SU-DHL-6 (cell line): ENCODE results near the gene ROBO2.
A peak's percentile ranks its signal among the peaks of the same experiment; 100 is the strongest.

Source experiments
- H2AFZ ChIP-seq: fragments of 200-600 bp; sonication (generic); 2 replicates; pipeline ENCODE4 v1.6.1; 2014; ENCODE audit warnings: low read depth, mild to moderate bottlenecking, moderate library complexity, mixed read lengths, antibody characterized with exemption, low read length; ENCODE audit not compliant: severe bottlenecking
- H3F3A ChIP-seq: fragments of 200-600 bp; shearing (Covaris generic); 2 replicates; pipeline ENCODE4 v1.6.0; 2016; ENCODE audit warnings: antibody characterized with exemption, mild to moderate bottlenecking; ENCODE audit not compliant: insufficient read depth
- H3K27ac ChIP-seq: fragments of 200-600 bp; sonication (generic); 2 replicates; pipeline ENCODE4 v1.5.1; 2016; ENCODE audit warnings: low read depth, mild to moderate bottlenecking, low read length, moderate library complexity, mixed read lengths
- H3K27me3 ChIP-seq: fragments of 200-600 bp; sonication (generic), shearing (Covaris generic); 2 replicates; pipeline ENCODE4 v1.6.0; 2014; ENCODE audit warnings: mild to moderate bottlenecking, low read length
- H3K36me3 ChIP-seq: fragments of 200-600 bp; sonication (generic); 2 replicates; pipeline ENCODE4 v1.6.1; 2014; ENCODE audit warnings: mild to moderate bottlenecking, low read length, mixed read lengths
- H3K4me2 ChIP-seq: fragments of 300-600, 200-600 bp; shearing (Covaris generic), sonication (generic); 2 replicates; pipeline ENCODE4 v1.6.0; 2014; ENCODE audit warnings: low read length, low read depth, mild to moderate bottlenecking; ENCODE audit not compliant: poor library complexity, severe bottlenecking
- H3K4me3 ChIP-seq: fragments of 200-600 bp; sonication (generic); 2 replicates; pipeline ENCODE4 v1.5.1; 2014; ENCODE audit warnings: antibody characterized with exemption, low read length, mild to moderate bottlenecking, mixed read lengths; ENCODE audit not compliant: insufficient read depth, poor library complexity, severe bottlenecking
- H3K79me2 ChIP-seq: fragments of 200-600 bp; sonication (generic); 2 replicates; pipeline ENCODE4 v1.6.1; 2014; ENCODE audit warnings: mild to moderate bottlenecking, low read length, moderate library complexity; ENCODE audit not compliant: insufficient read depth
- H3K9ac ChIP-seq: fragments of 200-600 bp; sonication (generic); 2 replicates; pipeline ENCODE4 v1.7.0; 2014; ENCODE audit warnings: mild to moderate bottlenecking, low read length
- H3K9me2 ChIP-seq: fragments of 200-600 bp; sonication (generic); replicated peaks from 2 replicates; pipeline ENCODE4 v1.6.1; 2014; ENCODE audit warnings: low read length; ENCODE audit not compliant: insufficient read depth
- H3K9me3 ChIP-seq: fragments of 200-600 bp; sonication (generic); 2 replicates; pipeline ENCODE4 v1.6.1; 2014; ENCODE audit warnings: low read length, mixed read lengths; ENCODE audit not compliant: insufficient read depth
- H4K20me1 ChIP-seq: fragments of 200-600 bp; sonication (generic); 2 replicates; pipeline ENCODE4 v1.6.1; 2014; ENCODE audit warnings: low read depth, mild to moderate bottlenecking, antibody characterized with exemption, low read length, moderate library complexity, mixed read lengths
- CTCF ChIP-seq: fragments of 200-600 bp; sonication (generic); IDR thresholded peaks from one replicate; pipeline ENCODE4 v1.5.1; 2017; ENCODE audit warnings: antibody characterized with exemption, mild to moderate bottlenecking, low read length, moderate library complexity; ENCODE audit not compliant: insufficient read depth, poor library complexity, severe bottlenecking
- EZH2phosphoT487 ChIP-seq: fragments of 200-600 bp; sonication (generic), shearing (Covaris generic); conservative IDR thresholded peaks from 2 replicates; pipeline ENCODE4 v1.6.1; 2018; ENCODE audit warnings: mild to moderate bottlenecking, antibody characterized with exemption, low read length, moderate library complexity, mixed read lengths

Gene ROBO2

DNA sequence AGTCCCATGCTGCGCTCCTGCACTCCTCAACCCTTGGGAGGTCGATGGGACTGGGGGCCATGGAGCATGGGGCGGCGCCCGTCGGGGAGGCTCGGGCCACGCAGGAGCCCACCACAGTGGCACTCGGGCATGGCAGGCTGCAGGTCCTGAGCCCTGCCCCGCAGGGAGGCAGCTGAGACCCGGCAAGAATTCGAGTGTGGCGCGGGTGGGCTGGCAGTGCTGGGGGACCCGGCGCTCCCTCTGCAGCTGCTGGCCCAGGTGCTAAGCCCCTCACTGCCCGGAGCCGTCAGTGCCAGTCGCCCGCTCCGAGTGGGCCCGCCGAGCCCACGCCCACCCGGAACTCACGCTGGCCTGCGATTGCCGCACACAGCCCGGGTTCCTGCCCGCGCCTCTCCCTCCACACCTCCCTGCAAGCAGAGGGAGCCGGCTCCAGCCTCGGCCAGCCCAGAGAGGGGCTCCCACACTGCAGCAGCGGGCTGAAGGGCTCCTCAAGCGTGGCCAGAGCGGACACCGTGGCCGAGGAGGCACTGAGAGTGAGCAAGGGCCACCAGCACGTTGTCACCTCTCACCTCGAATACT, 200.3 kb downstream of the ROBO2 start:
- Histone ChIP-seq H3K27me3 (no peaks in the 10 kb centered on the region), H3F3A (0 out of 2 replicates have a peak, but pooled peaks cover 5% of the 10 kb centered on the region), H3K4me2 (no peak overlapping the region), H3K27ac (no peak overlapping the region), H3K9ac (no peak overlapping the region), H3K9me2 (no peaks in the 10 kb centered on the region), H3K36me3 (no peaks in the 10 kb centered on the region), H3K4me3 (no peak overlapping the region), H4K20me1 (no peaks in the 10 kb centered on the region), H3K79me2 (no peaks in the 10 kb centered on the region), H2AFZ (peak overlapping the region; percentile 51), H3K9me3 (no peaks in the 10 kb centered on the region)
- no peak for TF ChIP-seq CTCF
- no peak for TF ChIP-seq EZH2phosphoT487

- Histone ChIP-seq H3K79me2 (no peaks in the 10 kb centered on the region), H3K9me3 (no peaks in the 10 kb centered on the region), H4K20me1 (no peaks in the 10 kb centered on the region), H3F3A (0 out of 2 replicates have a peak, but pooled peaks cover 5% of the 10 kb centered on the region), H3K4me2 (peak overlapping the region; percentile 46), H3K36me3 (no peaks in the 10 kb centered on the region), H2AFZ (peak overlapping the region; percentile 7), H3K9me2 (no peaks in the 10 kb centered on the region), H3K27me3 (no peaks in the 10 kb centered on the region), H3K9ac (peak overlapping the region; percentile 39), H3K27ac (peak overlapping the region; percentile 67), H3K4me3 (no peak overlapping the region)
- TF ChIP-seq CTCF (no peak), EZH2phosphoT487 (no peak)
Observed at GRCh38 chr3:77242371-77242770, 202.5 kb downstream of the ROBO2 start.

DNA sequence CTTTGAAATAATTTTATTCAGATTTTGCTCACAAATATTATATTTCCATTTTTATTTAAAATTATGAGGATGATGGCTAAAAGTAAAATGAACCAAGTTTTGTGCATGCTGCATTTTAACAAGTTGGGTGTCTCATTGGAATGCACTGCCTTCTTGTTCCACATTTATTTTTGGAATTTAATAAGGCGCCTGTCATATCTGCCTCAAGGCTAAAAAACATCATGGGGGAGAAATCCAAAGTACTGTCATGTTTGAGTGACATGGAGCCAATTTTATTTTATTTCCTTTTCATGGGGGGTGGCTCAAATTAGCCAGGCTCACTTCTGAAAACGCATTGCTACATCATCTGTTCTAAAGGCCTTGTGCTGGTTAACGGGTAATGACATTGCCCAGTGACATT, 205.1 kb downstream of the ROBO2 start:
- Histone ChIP-seq H2AFZ (peak overlapping the region; percentile 36), H3K9ac (no peak overlapping the region), H3K9me3 (no peaks in the 10 kb centered on the region)

More for the DNA sequence above, 205.1 kb downstream of the ROBO2 start:
- Histone ChIP-seq H3K4me2 (no peak overlapping the region), H3K27ac (peak overlapping the region; percentile 21; the same call in 1 of the 2 replicates), H3K79me2 (no peaks in the 10 kb centered on the region), H3K27me3 (no peaks in the 10 kb centered on the region), H3K36me3 (no peaks in the 10 kb centered on the region), H4K20me1 (no peaks in the 10 kb centered on the region), H3F3A (0 out of 2 replicates have a peak, but pooled peaks cover 5% of the 10 kb centered on the region), H3K4me3 (no peak overlapping the region), H3K9me2 (no peaks in the 10 kb centered on the region)
- no peak for TF ChIP-seq CTCF
- TF ChIP-seq EZH2phosphoT487 = no peak
